ENCODE data around the gene STATH.

DNA sequence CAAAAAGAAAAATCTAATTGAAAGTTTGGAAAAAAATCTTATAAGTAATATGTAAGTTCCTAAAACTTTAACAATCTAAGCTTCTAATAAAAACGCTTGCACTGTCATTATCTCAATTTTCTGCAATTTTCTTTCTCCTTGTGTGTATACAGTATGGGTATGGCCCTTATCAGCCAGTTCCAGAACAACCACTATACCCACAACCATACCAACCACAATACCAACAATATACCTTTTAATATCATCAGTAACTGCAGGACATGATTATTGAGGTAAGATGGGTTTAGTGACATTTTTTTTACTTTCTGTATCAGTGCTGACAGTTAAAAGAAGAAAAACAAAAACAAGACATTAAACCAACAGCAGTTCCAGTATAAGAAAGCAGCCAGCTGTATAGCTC, 4.9 kb downstream of the STATH start:
- no peak for TF ChIP-seq SIN3A (IDR thresholded peaks at IDR 0.05; ENCODE audit: borderline replicate concordance, insufficient read depth, low read length)
- TF ChIP-seq REST (IDR thresholded peaks at IDR 0.05; ENCODE audit: insufficient read depth in 1 of 2, low read depth in 2 of 2, low read length in 2 of 2) = no peak

Data from PFSK-1 (cell line).